ENCODE measurements around the gene GABRG3. TPM values are rescaled to one million over a fixed set of nuclear protein-coding genes. Genes with fewer than 3 reads are reported as not detected.
"Not testable (repeated sequence)": the region's sequence is repeated elsewhere in the genome, so short reads cannot be mapped to it uniquely, and the experiment has no call there.

Gene GABRG3
- total RNA-seq, 1 donor from 2014 or later, result 0.08 TPM

- Histone ChIP-seq H3K27me3 (ENCODE audit: control insufficient read depth, insufficient read depth, low read length) (no peaks in the 10 kb centered on the region), H3K4me3 (ENCODE audit: low read depth, low read length) (no peak overlapping the region), H3K36me3 (ENCODE audit: control insufficient read depth, insufficient read depth, low read length) (no peaks in the 10 kb centered on the region)
- no peak for DNase-seq (ENCODE audit: low read depth)
- TF ChIP-seq CTCF (IDR thresholded peaks at IDR 0.05; ENCODE audit: insufficient read depth, low read length, poor library complexity, severe bottlenecking), result no peak
These were observed 208.8 kb downstream of the GABRG3 start for GRCh38 chr15:27179789-27180188.

- Histone ChIP-seq H3K27me3 (ENCODE audit: control insufficient read depth, insufficient read depth, low read length) (no peaks in the 10 kb centered on the region), H3K36me3 (ENCODE audit: control insufficient read depth, insufficient read depth, low read length) (no peaks in the 10 kb centered on the region), H3K4me3 (ENCODE audit: low read depth, low read length) (no peak overlapping the region)
- TF ChIP-seq CTCF (IDR thresholded peaks at IDR 0.05; ENCODE audit: insufficient read depth, low read length, poor library complexity, severe bottlenecking), result no peak
- DNase-seq (ENCODE audit: low read depth), result no peak
These were observed 211.7 kb downstream of the GABRG3 start for GRCh38 chr15:27182561-27183110.

- no peak for TF ChIP-seq CTCF (IDR thresholded peaks at IDR 0.05; ENCODE audit: insufficient read depth, low read length, poor library complexity, severe bottlenecking)
These were observed 212.2 kb downstream of the GABRG3 start for GRCh38 chr15:27183201-27183600.

GRCh38 chr15:27191515-27191914, 220.5 kb downstream of the GABRG3 start:
- H3K4me3 ChIP-seq (ENCODE audit: low read depth, low read length); H3K27me3 ChIP-seq (ENCODE audit: control insufficient read depth, insufficient read depth, low read length); H3K36me3 ChIP-seq (ENCODE audit: control insufficient read depth, insufficient read depth, low read length); DNase-seq (ENCODE audit: low read depth): not testable (repeated sequence)

More at GRCh38 chr15:27183201-27183600, 212.2 kb downstream of the GABRG3 start:
- no peak overlapping the region for H3K4me3 ChIP-seq (ENCODE audit: low read depth, low read length)
- no peaks in the 10 kb centered on the region for H3K36me3 ChIP-seq (ENCODE audit: control insufficient read depth, insufficient read depth, low read length)
- H3K27me3 ChIP-seq (ENCODE audit: control insufficient read depth, insufficient read depth, low read length), result no peaks in the 10 kb centered on the region
- no peak for DNase-seq (ENCODE audit: low read depth)

- DNase-seq (ENCODE audit: low read depth), result no peak
- Histone ChIP-seq H3K27me3 (ENCODE audit: control insufficient read depth, insufficient read depth, low read length) (no peaks in the 10 kb centered on the region), H3K36me3 (ENCODE audit: control insufficient read depth, insufficient read depth, low read length) (no peaks in the 10 kb centered on the region), H3K4me3 (ENCODE audit: low read depth, low read length) (no peak overlapping the region)
- no peak for TF ChIP-seq CTCF (IDR thresholded peaks at IDR 0.05; ENCODE audit: insufficient read depth, low read length, poor library complexity, severe bottlenecking)
These were observed 225.7 kb downstream of the GABRG3 start for GRCh38 chr15:27196691-27197090.

- no peaks in the 10 kb centered on the region for H3K36me3 ChIP-seq (ENCODE audit: control insufficient read depth, insufficient read depth, low read length)
- no peak for DNase-seq (ENCODE audit: low read depth)
- no peak overlapping the region for H3K4me3 ChIP-seq (ENCODE audit: low read depth, low read length)
- no peaks in the 10 kb centered on the region for H3K27me3 ChIP-seq (ENCODE audit: control insufficient read depth, insufficient read depth, low read length)
- TF ChIP-seq CTCF (IDR thresholded peaks at IDR 0.05; ENCODE audit: insufficient read depth, low read length, poor library complexity, severe bottlenecking), result no peak
These were observed 230.4 kb downstream of the GABRG3 start for GRCh38 chr15:27201425-27201824.
